T-helper 2 cell treated with Interferon-gamma antibody and Interleukin-4, amounts not matched to agents 100 ng/mL and 5 ng/mL, for 36 hours (primary cell): Measurements from ENCODE around the gene WDR82. TPM values are rescaled to one million over a fixed set of nuclear protein-coding genes. Genes with fewer than 3 reads are reported as not detected.

Experiments used
- intact Hi-C: fragments of 100-400 bp; cut with micrococcal nuclease; formaldehyde crosslinking; loops from one replicate; pipeline ENCODE4 v1.15.1; 2023
- total RNA-seq: library from RNA; stranded (reverse); gene quantifications from 2 replicates; pipeline ENCODE4 v1.2.3, GENCODE V29; 2022

WDR82 gene
- total RNA-seq, 1 donor from 2014 or later = 129 TPM

- intact Hi-C loops = no loop called here
Observed at GRCh38 chr3:52310861-52311575, 32.6 kb upstream of the WDR82 start.

GRCh38 chr3:52308308-52308707 lies 29.9 kb upstream of the WDR82 start:
- intact Hi-C loops = no loop called here

- intact Hi-C loops = no loop called here
Observed at GRCh38 chr3:52306978-52307377, 28.5 kb upstream of the WDR82 start.

- intact Hi-C loops = no loop called here
Observed at GRCh38 chr3:52305926-52306325, 27.5 kb upstream of the WDR82 start.

- intact Hi-C loops = no loop called here
Observed at GRCh38 chr3:52303811-52304210, 25.4 kb upstream of the WDR82 start.

- intact Hi-C loops = no loop called here
Observed at GRCh38 chr3:52302426-52303145, 24.1 kb upstream of the WDR82 start.

- intact Hi-C loops = no loop called here
Observed at GRCh38 chr3:52299879-52300611, 21.6 kb upstream of the WDR82 start.

- intact Hi-C loops = no loop called here
Observed at GRCh38 chr3:52299247-52299878, 20.9 kb upstream of the WDR82 start.

GRCh38 chr3:52298149-52299098 lies 20.0 kb upstream of the WDR82 start:
- intact Hi-C loops = no loop called here

- intact Hi-C loops = no loop called here
Observed at GRCh38 chr3:52297242-52298148, 19.0 kb upstream of the WDR82 start.

- intact Hi-C loops = no loop called here
Observed at GRCh38 chr3:52295671-52296208, 17.3 kb upstream of the WDR82 start.

GRCh38 chr3:52294320-52295150 lies 16.1 kb upstream of the WDR82 start:
- intact Hi-C loops = no loop called here

GRCh38 chr3:52293491-52294319 lies 15.3 kb upstream of the WDR82 start:
- intact Hi-C loops = no loop called here

GRCh38 chr3:52292247-52293065 lies 14.0 kb upstream of the WDR82 start:
- intact Hi-C loops = no loop called here

- intact Hi-C loops = no loop called here
Observed at GRCh38 chr3:52291508-52292181, 13.2 kb upstream of the WDR82 start.
